Chondrocyte (in vitro differentiated cells): ENCODE measurements around the gene NEDD8. TPM values are rescaled to one million over a fixed set of nuclear protein-coding genes. Genes with fewer than 3 reads are reported as not detected.

Source experiments
- DNase-seq: peaks from one replicate; pipeline ENCODE4 v3.0.0; 2021; ENCODE audit warnings: mixed read lengths, low spot score
- H3K27ac Mint-ChIP-seq: one replicate; pipeline ENCODE4 v1.8.0; 2021; ENCODE audit warnings: mild to moderate bottlenecking, moderate library complexity, mixed read lengths; ENCODE audit not compliant: unreplicated experiment
- H3K27me3 Mint-ChIP-seq: 2 replicates; pipeline ENCODE4 v1.8.0; 2021; ENCODE audit warnings: low read depth, mixed read lengths
- H3K36me3 Mint-ChIP-seq: 2 replicates; pipeline ENCODE4 v1.8.0; 2021; ENCODE audit warnings: low read depth, mixed read lengths
- H3K4me1 Mint-ChIP-seq: 2 replicates; pipeline ENCODE4 v1.8.0; 2021; ENCODE audit warnings: low read depth, mild to moderate bottlenecking, mixed read lengths
- H3K4me3 Mint-ChIP-seq: one replicate; pipeline ENCODE4 v1.8.0; 2021; ENCODE audit warnings: mild to moderate bottlenecking, moderate library complexity, mixed read lengths; ENCODE audit not compliant: unreplicated experiment
- H3K9me3 Mint-ChIP-seq: 2 replicates; pipeline ENCODE4 v1.8.0; 2021; ENCODE audit warnings: low read depth, mixed read lengths
- total RNA-seq: library from RNA; stranded (reverse); gene quantifications from 3 replicates; pipeline ENCODE4 v1.2.1, GENCODE V29; 2021
- TF ChIP-seq, protein P1 (sequence below): fragments of 200-600 bp; sonication (generic); IDR thresholded peaks from 2 replicates; pipeline ENCODE4 v1.5.0; 2021; ENCODE audit warnings: antibody characterized with exemption, mild to moderate bottlenecking, moderate library complexity

The NEDD8 gene
- total RNA-seq, 1 donor from 2014 or later: 154 TPM

GRCh38 chr14:24198814-24199524, 33.2 kb downstream of the NEDD8 start:
- H3K4me1 Mint-ChIP-seq: peaks cover 32% of the 10 kb centered on the region
- H3K36me3 Mint-ChIP-seq: peaks cover 19% of the 10 kb centered on the region
- DNase-seq: no peak
- no peak overlapping the region for H3K27ac Mint-ChIP-seq
- H3K27me3 Mint-ChIP-seq: no peaks in the 10 kb centered on the region
- no peak overlapping the region for H3K4me3 Mint-ChIP-seq
- H3K9me3 Mint-ChIP-seq: peaks cover 12% of the 10 kb centered on the region
- TF ChIP-seq, protein P1, sequence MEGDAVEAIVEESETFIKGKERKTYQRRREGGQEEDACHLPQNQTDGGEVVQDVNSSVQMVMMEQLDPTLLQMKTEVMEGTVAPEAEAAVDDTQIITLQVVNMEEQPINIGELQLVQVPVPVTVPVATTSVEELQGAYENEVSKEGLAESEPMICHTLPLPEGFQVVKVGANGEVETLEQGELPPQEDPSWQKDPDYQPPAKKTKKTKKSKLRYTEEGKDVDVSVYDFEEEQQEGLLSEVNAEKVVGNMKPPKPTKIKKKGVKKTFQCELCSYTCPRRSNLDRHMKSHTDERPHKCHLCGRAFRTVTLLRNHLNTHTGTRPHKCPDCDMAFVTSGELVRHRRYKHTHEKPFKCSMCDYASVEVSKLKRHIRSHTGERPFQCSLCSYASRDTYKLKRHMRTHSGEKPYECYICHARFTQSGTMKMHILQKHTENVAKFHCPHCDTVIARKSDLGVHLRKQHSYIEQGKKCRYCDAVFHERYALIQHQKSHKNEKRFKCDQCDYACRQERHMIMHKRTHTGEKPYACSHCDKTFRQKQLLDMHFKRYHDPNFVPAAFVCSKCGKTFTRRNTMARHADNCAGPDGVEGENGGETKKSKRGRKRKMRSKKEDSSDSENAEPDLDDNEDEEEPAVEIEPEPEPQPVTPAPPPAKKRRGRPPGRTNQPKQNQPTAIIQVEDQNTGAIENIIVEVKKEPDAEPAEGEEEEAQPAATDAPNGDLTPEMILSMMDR: no peak

DNA sequence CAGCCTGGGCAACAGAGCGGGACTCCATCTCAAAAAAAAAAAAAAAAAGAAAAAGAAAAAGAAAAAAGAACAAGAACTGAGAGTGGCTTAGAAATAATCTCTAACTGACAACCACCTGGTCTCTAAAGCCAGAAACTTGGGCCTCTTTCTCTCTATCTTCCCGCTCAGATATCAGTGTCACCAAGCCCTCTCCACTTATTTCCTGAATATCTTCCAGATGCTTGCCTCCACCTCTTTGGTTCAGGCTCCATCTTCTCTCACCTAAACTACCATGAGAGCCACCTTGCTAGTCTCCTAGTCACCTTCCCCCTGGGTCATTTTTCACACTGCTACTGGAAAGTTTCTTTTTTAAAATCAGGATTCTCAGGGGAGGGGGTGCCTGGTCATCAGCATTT, 35.1 kb downstream of the NEDD8 start:
- peaks cover 39% of the 10 kb centered on the region for H3K4me1 Mint-ChIP-seq
- TF ChIP-seq, protein P1: no peak
- H3K27ac Mint-ChIP-seq: peak overlapping the region; percentile 96
- H3K4me3 Mint-ChIP-seq: peak overlapping the region; percentile 93
- peaks cover 18% of the 10 kb centered on the region for H3K36me3 Mint-ChIP-seq
- no peak for DNase-seq
- H3K9me3 Mint-ChIP-seq: peaks cover 5% of the 10 kb centered on the region
- H3K27me3 Mint-ChIP-seq: no peaks in the 10 kb centered on the region

DNA sequence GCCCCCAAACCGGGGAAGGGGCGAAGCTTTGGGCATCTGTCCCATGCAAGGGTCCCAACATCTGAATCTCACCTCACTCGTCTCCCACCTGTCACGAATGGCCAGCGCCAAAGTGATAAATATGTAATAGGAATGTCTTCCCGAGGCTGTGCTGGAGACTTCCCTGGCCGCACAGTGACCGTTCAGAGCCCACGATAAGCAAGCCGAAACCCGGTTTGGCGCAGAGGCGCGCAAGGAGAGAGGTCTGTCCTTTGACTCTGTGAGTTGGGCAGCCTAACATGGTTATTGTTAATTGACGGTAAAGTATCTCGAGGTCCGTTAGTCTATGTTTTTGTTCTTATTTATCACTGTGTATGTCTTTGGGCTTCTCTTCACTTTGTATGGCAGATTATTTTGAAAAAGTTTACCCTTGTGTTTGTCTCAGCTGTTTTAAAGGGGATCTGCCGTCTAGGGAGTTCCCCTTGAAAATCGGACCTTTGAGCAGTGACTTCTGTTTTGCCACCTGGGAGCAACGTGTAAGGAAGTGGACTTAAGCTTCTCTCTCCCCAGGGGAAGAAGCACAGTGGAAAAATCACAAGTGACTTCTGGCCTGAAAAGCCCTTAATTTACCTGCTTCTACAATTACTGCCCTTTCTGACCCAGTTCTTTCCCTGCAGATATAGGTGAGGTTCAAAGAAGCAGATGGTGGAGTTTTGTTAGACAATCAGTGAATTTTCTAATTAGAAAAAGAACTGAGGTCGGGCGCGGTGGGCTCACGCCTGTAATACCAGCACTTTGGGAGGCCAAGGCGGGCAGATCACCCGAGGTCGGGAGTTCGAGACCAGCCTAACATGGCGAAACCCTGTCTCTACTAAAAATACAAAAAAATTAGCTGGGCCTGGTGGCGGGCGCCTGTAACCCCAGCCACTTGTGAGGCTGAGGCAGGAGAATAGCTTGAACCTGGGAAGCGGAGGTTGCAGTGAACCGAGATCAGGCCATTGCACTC, 35.8 kb downstream of the NEDD8 start:
- Mint-ChIP-seq H3K27me3 (no peaks in the 10 kb centered on the region), H3K4me1 (peaks cover 39% of the 10 kb centered on the region), H3K9me3 (no peaks in the 10 kb centered on the region), H3K27ac (peak overlapping the region; percentile 96), H3K4me3 (peak overlapping the region; percentile 93), H3K36me3 (peaks cover 17% of the 10 kb centered on the region)
- no peak for DNase-seq
- TF ChIP-seq, protein P1: no peak

- Mint-ChIP-seq H3K4me1 (peaks cover 39% of the 10 kb centered on the region), H3K9me3 (no peaks in the 10 kb centered on the region), H3K27ac (peak within 1 kb of the TSS; percentile 96), H3K36me3 (peaks cover 16% of the 10 kb centered on the region), H3K27me3 (no peaks in the 10 kb centered on the region), H3K4me3 (peak within 1 kb of the TSS; percentile 93)
- TF ChIP-seq, protein P1: peak; percentile 9
- peak; percentile 97 for DNase-seq
Observed at GRCh38 chr14:24195186-24196070, 36.7 kb downstream of the NEDD8 start, which contains the start of gene TM9SF1. Gene TM9SF1, minus strand, starts transcription at chr14:24195441. Its CDS starts 422 bp downstream, at chr14:24195019.
